Neural progenitor cell (in vitro differentiated cells): Measurements from ENCODE around the gene PROZ.
A peak's percentile ranks its signal among the peaks of the same experiment; 100 is the strongest.

Experiments used
- EZH2 ChIP-seq: fragments of 200-600 bp; sonication (generic); IDR thresholded peaks from 2 replicates; pipeline ENCODE4 v1.6.1; 2017; ENCODE audit warnings: antibody characterized with exemption, mild to moderate bottlenecking, moderate library complexity
- TF ChIP-seq, protein P1 (sequence below): fragments of 200-600 bp; sonication (generic); IDR thresholded peaks from 2 replicates; pipeline ENCODE4 v1.5.1; 2017; ENCODE audit warnings: antibody characterized with exemption, mild to moderate bottlenecking

GRCh38 chr13:113208421-113209335 is 50.2 kb downstream of the PROZ start, which contains the start of gene PCID2:
- no peak for TF ChIP-seq EZH2
- TF ChIP-seq, protein P1, sequence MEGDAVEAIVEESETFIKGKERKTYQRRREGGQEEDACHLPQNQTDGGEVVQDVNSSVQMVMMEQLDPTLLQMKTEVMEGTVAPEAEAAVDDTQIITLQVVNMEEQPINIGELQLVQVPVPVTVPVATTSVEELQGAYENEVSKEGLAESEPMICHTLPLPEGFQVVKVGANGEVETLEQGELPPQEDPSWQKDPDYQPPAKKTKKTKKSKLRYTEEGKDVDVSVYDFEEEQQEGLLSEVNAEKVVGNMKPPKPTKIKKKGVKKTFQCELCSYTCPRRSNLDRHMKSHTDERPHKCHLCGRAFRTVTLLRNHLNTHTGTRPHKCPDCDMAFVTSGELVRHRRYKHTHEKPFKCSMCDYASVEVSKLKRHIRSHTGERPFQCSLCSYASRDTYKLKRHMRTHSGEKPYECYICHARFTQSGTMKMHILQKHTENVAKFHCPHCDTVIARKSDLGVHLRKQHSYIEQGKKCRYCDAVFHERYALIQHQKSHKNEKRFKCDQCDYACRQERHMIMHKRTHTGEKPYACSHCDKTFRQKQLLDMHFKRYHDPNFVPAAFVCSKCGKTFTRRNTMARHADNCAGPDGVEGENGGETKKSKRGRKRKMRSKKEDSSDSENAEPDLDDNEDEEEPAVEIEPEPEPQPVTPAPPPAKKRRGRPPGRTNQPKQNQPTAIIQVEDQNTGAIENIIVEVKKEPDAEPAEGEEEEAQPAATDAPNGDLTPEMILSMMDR, result peak; percentile 8
